Measurements from ENCODE around the gene B4GALT5. TPM values are rescaled to one million over a fixed set of nuclear protein-coding genes. Genes with fewer than 3 reads are reported as not detected.
A peak's percentile ranks its signal among the peaks of the same experiment; 100 is the strongest.

B4GALT5 gene
- polyA plus RNA-seq, 1 of the 3 experiments (the other 2 are of a cell fraction) = 35.1 TPM

DNA sequence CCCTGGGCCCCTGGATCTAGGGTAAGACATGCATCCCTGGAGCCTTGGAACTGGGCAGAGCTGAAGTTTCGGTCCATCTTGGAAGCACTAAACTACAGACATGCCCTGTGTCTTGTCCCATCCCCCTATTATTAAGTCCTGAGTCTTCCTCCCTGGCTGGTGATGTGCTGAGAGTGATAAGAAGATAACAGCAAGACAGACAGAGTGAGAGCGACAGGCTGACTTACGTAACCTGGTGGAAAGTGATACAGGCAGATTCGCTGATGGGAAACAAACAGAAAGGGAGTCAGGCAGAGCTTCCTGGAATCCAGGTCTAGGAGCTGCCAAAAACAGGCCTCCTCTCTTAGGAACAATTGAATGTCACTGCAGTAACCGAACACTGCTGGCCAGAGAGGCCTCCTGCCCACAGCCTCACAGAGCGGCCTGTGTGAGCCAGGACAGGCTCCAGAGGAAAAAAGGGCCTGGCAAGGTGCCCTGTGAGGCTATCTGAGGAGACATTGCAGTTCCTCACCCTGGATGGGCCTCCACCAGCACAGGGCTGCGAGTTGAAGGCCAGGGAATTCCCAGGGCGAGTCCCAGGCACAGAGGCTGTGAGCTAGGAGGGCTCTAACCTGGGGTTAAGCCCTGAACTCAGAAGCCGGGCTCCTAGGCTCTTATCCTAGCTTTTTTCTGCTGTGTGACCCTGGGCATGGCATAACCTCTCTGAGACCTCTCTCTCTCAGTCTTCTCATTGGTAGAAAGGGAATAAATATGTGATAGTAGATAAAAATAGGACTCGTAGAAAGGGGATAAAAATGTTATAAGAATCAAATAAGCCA is 34.2 kb upstream of the B4GALT5 start:
- Histone ChIP-seq H3K79me2 (ENCODE audit: insufficient read depth) (no peaks in the 10 kb centered on the region), H3K9ac (peak overlapping the region; percentile 39; the same call in 1 of the 2 replicates), H3K27ac (ENCODE audit: low read depth in 2 of 2, low read length in 1 of 2) (peak overlapping the region; percentile 46 to 56; a peak in 3 of 4 replicates), H3K27me3 (ENCODE audit: insufficient read depth) (no peaks in the 10 kb centered on the region), H3K9me3 (no peaks in the 10 kb centered on the region), H3K4me3 (ENCODE audit: low read depth in 2 of 2, low read length in 1 of 2) (no peak overlapping the region), H2AFZ (ENCODE audit: low read depth) (peak overlapping the region; percentile 89), H3K4me1 (ENCODE audit: control insufficient read depth in 1 of 2, insufficient read depth in 2 of 2, low read depth in 1 of 2, low read length in 1 of 2) (peaks cover 6 to 8% of the 10 kb centered on the region in 2 experiments; a peak in 3 of 4 replicates), H3F3A (replicated peaks; ENCODE audit: insufficient read depth) (no peaks in the 10 kb centered on the region), H3K9me2 (no peaks in the 10 kb centered on the region), H3K36me3 (replicated peaks in 1 of 2; ENCODE audit: control insufficient read depth in 1 of 2, insufficient read depth in 2 of 2, low read length in 1 of 2) (no peaks in the 10 kb centered on the region), H4K20me1 (ENCODE audit: insufficient read depth) (no peaks in the 10 kb centered on the region), H3K4me2 (0 out of 2 replicates have a peak overlapping the region, but pooled peaks have one; percentile 11)
- ChIA-PET CTCF (no interaction called here), POLR2A (no interaction called here)
- TF ChIP-seq NFIC (IDR thresholded peaks at IDR 0.05; ENCODE audit: borderline replicate concordance) (peak; percentile 59), FOXJ3 (CRISPR knock-in tag; IDR thresholded peaks at IDR 0.05) (no peak), TCF12 (IDR thresholded peaks at IDR 0.05) (peak; percentile 19; the same call in 1 of the 2 replicates), GABPA (IDR thresholded peaks at IDR 0.05; ENCODE audit: low read depth) (no peak)
- WGBS (ENCODE audit: low lambda C conversion rate) = 62% methylated on average over 10 of the region's 10 CpGs
- DNase-seq = peak; percentile 30

DNA sequence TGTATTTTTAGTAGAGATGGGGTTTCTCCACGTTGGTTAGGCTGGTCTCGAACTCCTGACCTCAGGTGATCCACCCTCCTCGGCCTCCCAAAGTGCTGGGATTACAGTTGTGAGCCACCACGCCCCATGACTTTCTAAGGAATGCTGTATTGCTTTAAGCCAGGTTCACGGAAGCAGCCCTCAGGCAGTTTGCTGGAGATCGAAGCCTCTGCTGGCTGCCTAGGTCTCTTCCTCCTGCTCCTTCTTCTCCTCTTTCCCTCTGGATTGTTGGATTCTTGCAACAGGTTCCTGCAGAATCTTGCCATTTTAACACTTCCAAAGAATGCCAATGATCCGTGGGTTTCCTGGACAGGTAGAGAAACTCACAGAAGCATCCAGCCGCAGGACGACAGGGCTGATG is 29.3 kb upstream of the B4GALT5 start:
- Histone ChIP-seq H2AFZ (ENCODE audit: low read depth) (no peak overlapping the region), H3K4me1 (ENCODE audit: control insufficient read depth in 1 of 2, insufficient read depth in 2 of 2, low read depth in 1 of 2, low read length in 1 of 2) (peaks cover 2 to 6% of the 10 kb centered on the region in 2 experiments; a peak in 3 of 4 replicates), H3K27ac (ENCODE audit: low read depth in 2 of 2, low read length in 1 of 2) (no peak overlapping the region), H3F3A (replicated peaks; ENCODE audit: insufficient read depth) (no peaks in the 10 kb centered on the region), H4K20me1 (ENCODE audit: insufficient read depth) (no peaks in the 10 kb centered on the region), H3K4me2 (no peak overlapping the region), H3K27me3 (ENCODE audit: insufficient read depth) (no peaks in the 10 kb centered on the region), H3K4me3 (ENCODE audit: low read depth in 2 of 2, low read length in 1 of 2) (no peak overlapping the region), H3K79me2 (ENCODE audit: insufficient read depth) (no peaks in the 10 kb centered on the region), H3K36me3 (replicated peaks in 1 of 2; ENCODE audit: control insufficient read depth in 1 of 2, insufficient read depth in 2 of 2, low read length in 1 of 2) (no peaks in the 10 kb centered on the region), H3K9me3 (no peaks in the 10 kb centered on the region), H3K9me2 (no peaks in the 10 kb centered on the region), H3K9ac (no peak overlapping the region)
- DNase-seq = no peak
- 80% methylated on average over 9 of the region's 9 CpGs for WGBS (ENCODE audit: low lambda C conversion rate)
- ChIA-PET CTCF (no interaction called here), POLR2A (no interaction called here)
- no peak for TF ChIP-seq MEF2A (IDR thresholded peaks at IDR 0.05; ENCODE audit: borderline replicate concordance, low read depth)
- TF ChIP-seq, protein P1, sequence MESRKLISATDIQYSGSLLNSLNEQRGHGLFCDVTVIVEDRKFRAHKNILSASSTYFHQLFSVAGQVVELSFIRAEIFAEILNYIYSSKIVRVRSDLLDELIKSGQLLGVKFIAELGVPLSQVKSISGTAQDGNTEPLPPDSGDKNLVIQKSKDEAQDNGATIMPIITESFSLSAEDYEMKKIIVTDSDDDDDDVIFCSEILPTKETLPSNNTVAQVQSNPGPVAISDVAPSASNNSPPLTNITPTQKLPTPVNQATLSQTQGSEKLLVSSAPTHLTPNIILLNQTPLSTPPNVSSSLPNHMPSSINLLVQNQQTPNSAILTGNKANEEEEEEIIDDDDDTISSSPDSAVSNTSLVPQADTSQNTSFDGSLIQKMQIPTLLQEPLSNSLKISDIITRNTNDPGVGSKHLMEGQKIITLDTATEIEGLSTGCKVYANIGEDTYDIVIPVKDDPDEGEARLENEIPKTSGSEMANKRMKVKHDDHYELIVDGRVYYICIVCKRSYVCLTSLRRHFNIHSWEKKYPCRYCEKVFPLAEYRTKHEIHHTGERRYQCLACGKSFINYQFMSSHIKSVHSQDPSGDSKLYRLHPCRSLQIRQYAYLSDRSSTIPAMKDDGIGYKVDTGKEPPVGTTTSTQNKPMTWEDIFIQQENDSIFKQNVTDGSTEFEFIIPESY (IDR thresholded peaks at IDR 0.05; ENCODE audit: borderline replicate concordance, low read depth) = no peak
- TF ChIP-seq, protein P2, sequence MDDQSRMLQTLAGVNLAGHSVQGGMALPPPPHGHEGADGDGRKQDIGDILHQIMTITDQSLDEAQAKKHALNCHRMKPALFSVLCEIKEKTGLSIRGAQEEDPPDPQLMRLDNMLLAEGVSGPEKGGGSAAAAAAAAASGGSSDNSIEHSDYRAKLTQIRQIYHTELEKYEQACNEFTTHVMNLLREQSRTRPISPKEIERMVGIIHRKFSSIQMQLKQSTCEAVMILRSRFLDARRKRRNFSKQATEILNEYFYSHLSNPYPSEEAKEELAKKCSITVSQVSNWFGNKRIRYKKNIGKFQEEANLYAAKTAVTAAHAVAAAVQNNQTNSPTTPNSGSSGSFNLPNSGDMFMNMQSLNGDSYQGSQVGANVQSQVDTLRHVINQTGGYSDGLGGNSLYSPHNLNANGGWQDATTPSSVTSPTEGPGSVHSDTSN (IDR thresholded peaks at IDR 0.05) = no peak
- no peak for TF ChIP-seq SMC3 (IDR thresholded peaks at IDR 0.05; ENCODE audit: low read depth, low read length)
- TF ChIP-seq, protein P3, sequence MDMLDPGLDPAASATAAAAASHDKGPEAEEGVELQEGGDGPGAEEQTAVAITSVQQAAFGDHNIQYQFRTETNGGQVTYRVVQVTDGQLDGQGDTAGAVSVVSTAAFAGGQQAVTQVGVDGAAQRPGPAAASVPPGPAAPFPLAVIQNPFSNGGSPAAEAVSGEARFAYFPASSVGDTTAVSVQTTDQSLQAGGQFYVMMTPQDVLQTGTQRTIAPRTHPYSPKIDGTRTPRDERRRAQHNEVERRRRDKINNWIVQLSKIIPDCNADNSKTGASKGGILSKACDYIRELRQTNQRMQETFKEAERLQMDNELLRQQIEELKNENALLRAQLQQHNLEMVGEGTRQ (IDR thresholded peaks at IDR 0.05; ENCODE audit: borderline replicate concordance, low read depth, low read length) = no peak
- TF ChIP-seq TEAD4 (IDR thresholded peaks at IDR 0.05; ENCODE audit: borderline replicate concordance, insufficient read depth) = no peak
- TF ChIP-seq FOXM1 (IDR thresholded peaks at IDR 0.05; ENCODE audit: low read depth) = no peak
- TF ChIP-seq, protein P4, sequence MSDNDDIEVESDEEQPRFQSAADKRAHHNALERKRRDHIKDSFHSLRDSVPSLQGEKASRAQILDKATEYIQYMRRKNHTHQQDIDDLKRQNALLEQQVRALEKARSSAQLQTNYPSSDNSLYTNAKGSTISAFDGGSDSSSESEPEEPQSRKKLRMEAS (IDR thresholded peaks at IDR 0.05; ENCODE audit: low read depth) = no peak
- TF ChIP-seq, protein P5, sequence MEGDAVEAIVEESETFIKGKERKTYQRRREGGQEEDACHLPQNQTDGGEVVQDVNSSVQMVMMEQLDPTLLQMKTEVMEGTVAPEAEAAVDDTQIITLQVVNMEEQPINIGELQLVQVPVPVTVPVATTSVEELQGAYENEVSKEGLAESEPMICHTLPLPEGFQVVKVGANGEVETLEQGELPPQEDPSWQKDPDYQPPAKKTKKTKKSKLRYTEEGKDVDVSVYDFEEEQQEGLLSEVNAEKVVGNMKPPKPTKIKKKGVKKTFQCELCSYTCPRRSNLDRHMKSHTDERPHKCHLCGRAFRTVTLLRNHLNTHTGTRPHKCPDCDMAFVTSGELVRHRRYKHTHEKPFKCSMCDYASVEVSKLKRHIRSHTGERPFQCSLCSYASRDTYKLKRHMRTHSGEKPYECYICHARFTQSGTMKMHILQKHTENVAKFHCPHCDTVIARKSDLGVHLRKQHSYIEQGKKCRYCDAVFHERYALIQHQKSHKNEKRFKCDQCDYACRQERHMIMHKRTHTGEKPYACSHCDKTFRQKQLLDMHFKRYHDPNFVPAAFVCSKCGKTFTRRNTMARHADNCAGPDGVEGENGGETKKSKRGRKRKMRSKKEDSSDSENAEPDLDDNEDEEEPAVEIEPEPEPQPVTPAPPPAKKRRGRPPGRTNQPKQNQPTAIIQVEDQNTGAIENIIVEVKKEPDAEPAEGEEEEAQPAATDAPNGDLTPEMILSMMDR (IDR thresholded peaks at IDR 0.05) = no peak
- TF ChIP-seq, protein P6, sequence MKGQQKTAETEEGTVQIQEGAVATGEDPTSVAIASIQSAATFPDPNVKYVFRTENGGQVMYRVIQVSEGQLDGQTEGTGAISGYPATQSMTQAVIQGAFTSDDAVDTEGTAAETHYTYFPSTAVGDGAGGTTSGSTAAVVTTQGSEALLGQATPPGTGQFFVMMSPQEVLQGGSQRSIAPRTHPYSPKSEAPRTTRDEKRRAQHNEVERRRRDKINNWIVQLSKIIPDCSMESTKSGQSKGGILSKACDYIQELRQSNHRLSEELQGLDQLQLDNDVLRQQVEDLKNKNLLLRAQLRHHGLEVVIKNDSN (IDR thresholded peaks at IDR 0.05; ENCODE audit: borderline replicate concordance, low read depth) = no peak
- TF ChIP-seq YY1 (IDR thresholded peaks at IDR 0.05; ENCODE audit: low read depth) = no peak
- no peak for TF ChIP-seq EZH2phosphoT487 (IDR thresholded peaks at IDR 0.05; ENCODE audit: borderline replicate concordance, low read depth)
- no peak for TF ChIP-seq TCF12 (IDR thresholded peaks at IDR 0.05)
- TF ChIP-seq EP300 (IDR thresholded peaks at IDR 0.05; ENCODE audit: borderline replicate concordance in 1 of 2, low read depth in 1 of 2, low read length in 1 of 2) = no peak

All from SK-N-SH (cell line).